GM12878 (cell line): ENCODE data around the gene CFAP45. TPM values are rescaled to one million over a fixed set of nuclear protein-coding genes. Genes with fewer than 3 reads are reported as not detected.

Experiments used
- ATAC-seq: fragments of 200-7000 bp; cut with Tn5 transposase; 3 replicates; pipeline ENCODE4 v1.9.1; 2020; ENCODE audit warnings: mild to moderate bottlenecking, moderate library complexity
- BruUV-seq: library from RNA; stranded (reverse); fragments of 400-500 nt; replicated peaks from 2 replicates; lab custom pipeline; 2021; lab: Mats Ljungman, UMichigan
- CTCF ChIA-PET: fragments of 300-600 bp; sonication (Branson Sonifier 250); formaldehyde crosslinking; extraction: SDS; loops from one replicate; lab custom pipeline; 2021; ENCODE audit warnings: inconsistent platforms; lab: Yijun Ruan, JAX
- POLR2A ChIA-PET: fragments of 350-600 bp; formaldehyde crosslinking; extraction: SDS; loops from one replicate; lab custom pipeline; 2021; ENCODE audit warnings: inconsistent platforms; lab: Charles Lee
- RAD21 ChIA-PET: fragments of 300-600 bp; sonication (Branson Sonifier 250); formaldehyde crosslinking; loops from one replicate; lab custom pipeline; 2023; ENCODE audit warnings: antibody characterized with exemption; ENCODE audit not compliant: unreplicated experiment; lab: Charles Lee
- SMC1A ChIA-PET: fragments of 300-600 bp; sonication (Branson Sonifier 250); formaldehyde crosslinking; loops from one replicate; lab custom pipeline; 2023; ENCODE audit not compliant: unreplicated experiment, uncharacterized antibody; lab: Charles Lee
- DNase-seq: peaks from one replicate; pipeline ENCODE4 v3.0.0-alpha.2; 2011; ENCODE audit warnings: low read depth, low spot score
- FAIRE-seq: peaks from 3 replicates; lab custom pipeline; 2011; peaks lifted over from hg19 to GRCh38; lab: Jason Lieb, UNC
- H2AFZ ChIP-seq: 2 replicates; pipeline ENCODE4 v1.6.0; 2011; ENCODE audit warnings: low read depth, low read length, control low read depth; ENCODE audit not compliant: control insufficient read depth
- H3K27ac ChIP-seq: 2 replicates; pipeline ENCODE4 v1.5.1; 2011; ENCODE audit warnings: control low read depth; ENCODE audit not compliant: control insufficient read depth, insufficient read depth
- H3K27me3 ChIP-seq, 2 experiments: replicated peaks in 1 of 2; 2 replicates each; pipeline versions ENCODE4 v1.6.0 to v1.6.1; 2011; ENCODE audit warnings: low read length in 1 of 2; ENCODE audit not compliant: control insufficient read depth in 2 of 2, insufficient read depth in 2 of 2
- H3K36me3 ChIP-seq, 2 experiments: 2 replicates each; pipeline ENCODE4 v1.5.1; 2011; ENCODE audit warnings: low read length in 1 of 2; ENCODE audit not compliant: control insufficient read depth in 2 of 2, insufficient read depth in 2 of 2
- H3K4me1 ChIP-seq: 2 replicates; pipeline ENCODE4 v1.6.1; 2011; ENCODE audit warnings: mild to moderate bottlenecking, low read length, moderate library complexity, mixed read lengths; ENCODE audit not compliant: control insufficient read depth, insufficient read depth
- H3K4me2 ChIP-seq: 2 replicates; pipeline ENCODE4 v1.6.0; 2011; ENCODE audit warnings: control low read depth; ENCODE audit not compliant: control insufficient read depth, insufficient read depth
- H3K4me3 ChIP-seq: fragments of 200-600 bp; sonication (generic); 2 replicates; pipeline ENCODE4 v1.5.1; 2016
- H3K79me2 ChIP-seq: 2 replicates; pipeline ENCODE4 v1.6.0; 2011; ENCODE audit warnings: low read length; ENCODE audit not compliant: control insufficient read depth, insufficient read depth
- H3K9ac ChIP-seq: 2 replicates; pipeline ENCODE4 v1.8.0; 2011; ENCODE audit warnings: low read length, control low read depth, mixed read lengths; ENCODE audit not compliant: control insufficient read depth, insufficient read depth
- H3K9me3 ChIP-seq: replicated peaks from 3 replicates; pipeline ENCODE4 v1.5.1; 2011; ENCODE audit warnings: mild to moderate bottlenecking, low read length; ENCODE audit not compliant: control insufficient read depth, insufficient read depth
- H4K20me1 ChIP-seq: 2 replicates; pipeline ENCODE4 v1.6.0; 2011; ENCODE audit not compliant: control insufficient read depth, insufficient read depth
- BRCA1 ChIP-seq: IDR thresholded peaks from 2 replicates; pipeline ENCODE4 v1.6.1; 2011; ENCODE audit warnings: low read depth, low read length, improper control_type of control experiment
- E4F1 ChIP-seq: fragments of 450-650 bp; IDR thresholded peaks from 2 replicates; pipeline ENCODE4 v1.6.1; 2018; ENCODE audit warnings: borderline replicate concordance, mild to moderate bottlenecking; ENCODE audit not compliant: partially characterized antibody
- EGR1 ChIP-seq, 2 experiments: IDR thresholded peaks; 1 replicate in 1 of 2; 2 replicates in 1 of 2; pipeline ENCODE4 v1.6.1; 2011 to 2012; ENCODE audit warnings: low read depth in 2 of 2, low read length in 2 of 2, borderline replicate concordance in 1 of 2, mild to moderate bottlenecking in 1 of 2, moderate library complexity in 1 of 2
- ELK1 ChIP-seq: IDR thresholded peaks from 2 replicates; pipeline ENCODE4 v1.6.1; 2012; ENCODE audit warnings: low read depth, low read length, improper control_type of control experiment
- HDAC2 ChIP-seq: fragments of 200-600 bp; sonication (generic); IDR thresholded peaks from 2 replicates; pipeline ENCODE4 v1.6.1; 2017
- IKZF2 ChIP-seq, 2 experiments: fragments of 450-650 bp; IDR thresholded peaks; 2 replicates each; pipeline ENCODE4 v1.6.1; 2017; ENCODE audit warnings: mild to moderate bottlenecking in 2 of 2, moderate library complexity in 2 of 2
- MEF2B ChIP-seq: fragments of 450-650 bp; IDR thresholded peaks from 2 replicates; pipeline ENCODE4 v1.6.1; 2018; ENCODE audit warnings: mild to moderate bottlenecking, moderate library complexity; ENCODE audit not compliant: partially characterized antibody, poor library complexity, severe bottlenecking
- NR2C2 ChIP-seq: IDR thresholded peaks from 2 replicates; pipeline ENCODE4 v1.6.1; 2011; ENCODE audit warnings: borderline replicate concordance, low read depth; ENCODE audit not compliant: control insufficient read depth, insufficient read length
- PAX5 ChIP-seq: IDR thresholded peaks from 2 replicates; pipeline ENCODE4 v1.6.1; 2011; ENCODE audit warnings: low read depth, low read length, borderline replicate concordance
- PKNOX1 ChIP-seq: fragments of 450-650 bp; IDR thresholded peaks from 2 replicates; pipeline ENCODE4 v1.6.1; 2016; ENCODE audit warnings: mild to moderate bottlenecking
- RAD51 ChIP-seq: fragments of 450-650 bp; IDR thresholded peaks from 2 replicates; pipeline ENCODE4 v1.6.1; 2016; ENCODE audit warnings: moderate library complexity, mild to moderate bottlenecking, inconsistent platforms
- RELB ChIP-seq: fragments of 450-650 bp; IDR thresholded peaks from 2 replicates; pipeline ENCODE4 v1.6.1; 2017; ENCODE audit warnings: low read depth, mild to moderate bottlenecking, moderate library complexity
- SIX5 ChIP-seq: IDR thresholded peaks from 2 replicates; pipeline ENCODE4 v1.6.1; 2011; ENCODE audit warnings: mild to moderate bottlenecking, low read depth, low read length, moderate library complexity; ENCODE audit not compliant: severe bottlenecking
- SMARCA5 ChIP-seq: fragments of 450-650 bp; IDR thresholded peaks from 2 replicates; pipeline ENCODE4 v1.6.1; 2017; ENCODE audit warnings: mild to moderate bottlenecking
- TAF1 ChIP-seq: IDR thresholded peaks from 2 replicates; pipeline ENCODE4 v1.6.1; 2011; ENCODE audit warnings: mild to moderate bottlenecking, low read depth, low read length, borderline replicate concordance
- ZNF207 ChIP-seq: fragments of 450-650 bp; IDR thresholded peaks from 2 replicates; pipeline ENCODE4 v1.6.1; 2014; ENCODE audit warnings: antibody characterized with exemption, mild to moderate bottlenecking, borderline replicate concordance
- WGBS: methylation state at CpG from one replicate; pipeline ENCODE4 v1.1.6; 2016; ENCODE audit warnings: low lambda C conversion rate; ENCODE audit not compliant: insufficient replicate concordance, insufficient coverage; ENCODE audit errors: missing lambda C conversion rate; 5-methylcytosine and 5-hydroxymethylcytosine counted together
- in situ Hi-C: fragments of 300-500 bp; cut with MboI; formaldehyde crosslinking; loops from 9 replicates; pipeline ENCODE4 v1.14.3; 2018; ENCODE audit warnings: mixed read lengths
- intact Hi-C: fragments of 100-400 bp; cut with micrococcal nuclease; formaldehyde crosslinking; loops from one replicate; pipeline ENCODE4 v1.14.2; 2022; ENCODE audit not compliant: unreplicated experiment
- polyA plus RNA-seq, 11 experiments: library from polyadenylated mRNA; depleted of rRNA in 4 of 11; unstranded in 6 of 11; stranded (reverse) in 5 of 11; fragments of >200 nt; fragmentation: Nextera tagmentation in 4 of 11; fragmentation: Illumina TruSeq in 1 of 11; extraction: Ambion mirVana in 4 of 11; extraction: Trizol in 1 of 11; gene quantifications; 1 replicate in 1 of 11; 2 replicates in 10 of 11; pipeline versions ENCODE4 v1.2.1 to v1.2.3, GENCODE V29; 2011 to 2016; ENCODE audit warnings: inconsistent platforms in 2 of 11, missing spikeins in 2 of 11, low read depth in 1 of 11
- total RNA-seq, 4 experiments: library from RNA; depleted of rRNA in 3 of 4; stranded (reverse); fragments of >200 nt in 3 of 4; fragmentation: Illumina TruSeq in 1 of 4; extraction: Trizol in 1 of 4; gene quantifications; 2 replicates each; pipeline versions ENCODE4 v1.2.1 to v1.2.3, GENCODE V29; 2013 to 2021

CFAP45 gene
- total and polyA plus RNA-seq, 10 of the 15 experiments (the other 5 are each of a cell fraction or from before 2014, with no cell fraction given), result 0.43 to 0.91 (median 0.67) TPM

- TF ChIP-seq PKNOX1, result no peak
These were observed 26.3 kb downstream of the CFAP45 start (continued) for GRCh38 chr1:159873530-159874143.

- Histone ChIP-seq H3K4me2 (no peak overlapping the region), H3K36me3 (no peaks in the 10 kb centered on the region), H3K4me3 (no peak overlapping the region), H3K9ac (no peak overlapping the region), H3K4me1 (no peaks in the 10 kb centered on the region), H3K27ac (no peak overlapping the region), H4K20me1 (no peaks in the 10 kb centered on the region), H3K27me3 (no peaks in the 10 kb centered on the region; a peak in 1 of 4 replicates), H2AFZ (no peak overlapping the region), H3K9me3 (no peaks in the 10 kb centered on the region), H3K79me2 (no peaks in the 10 kb centered on the region)
- ChIA-PET SMC1A (interaction anchor here (1.0 kb wide), 1 partner anchor 43 kb away, joined by 3 read pairs; no protein-coding TSS in a partner anchor), RAD21 (interaction anchor here (0.9 kb wide), 1 partner anchor 20 kb away, joined by 3 read pairs; no protein-coding TSS in a partner anchor), POLR2A (no interaction called here), CTCF (interaction anchor here (0.6 to 2.2 kb wide), 3 partner anchors 16 to 74 kb away, joined by 3 to 8 read pairs (median 6); no protein-coding TSS in a partner anchor)
- intact Hi-C loops, result no loop called here
- no TSS peak for BruUV-seq
- ATAC-seq, result no peak
- in situ Hi-C loops, result no loop called here
- 66% methylated on average over 15 of the region's 15 CpGs for WGBS
- FAIRE-seq, result no peak
- DNase-seq, result no peak
- TF ChIP-seq MEF2B (no peak), TAF1 (no peak), SMARCA5 (no peak), SIX5 (no peak), ELK1 (no peak), HDAC2 (no peak), RELB (no peak), NR2C2 (no peak), IKZF2 (IDR thresholded peaks at IDR 0.05) (no peak), BRCA1 (no peak), E4F1 (no peak), PAX5 (no peak), EGR1 (IDR thresholded peaks at IDR 0.05; ENCODE audit: borderline replicate concordance in 1 of 2, low read depth in 2 of 2, low read length in 2 of 2) (no peak), RAD51 (no peak), ZNF207 (no peak)
These were observed 27.1 kb downstream of the CFAP45 start for GRCh38 chr1:159872891-159873290.
